Kidney tubule cell (primary cell): ENCODE measurements around the gene HTT-AS.
A peak's percentile ranks its signal among the peaks of the same experiment; 100 is the strongest.

Experiments
- DNase-seq: peaks from one replicate; pipeline ENCODE4 v3.0.0-alpha.2; 2018; ENCODE audit warnings: low spot score

The HTT-AS gene

GRCh38 chr4:3087115-3087797 lies 12.9 kb upstream of the HTT-AS start:
- no peak for DNase-seq

- no peak for DNase-seq
Measured at GRCh38 chr4:3085948-3086670, 11.8 kb upstream of the HTT-AS start.

GRCh38 chr4:3083732-3084131 lies 9.4 kb upstream of the HTT-AS start:
- DNase-seq = no peak

- DNase-seq = no peak
Measured at GRCh38 chr4:3082925-3083515, 8.7 kb upstream of the HTT-AS start.

GRCh38 chr4:3079694-3080123 lies 5.4 kb upstream of the HTT-AS start:
- no peak for DNase-seq

GRCh38 chr4:3077796-3078195 lies 3.5 kb upstream of the HTT-AS start:
- DNase-seq = no peak

GRCh38 chr4:3075652-3075981 lies 1.3 kb upstream of the HTT-AS start:
- DNase-seq = no peak

- DNase-seq = peak; percentile 74
Measured at GRCh38 chr4:3074846-3075651, 711 bp upstream of the HTT-AS start.

GRCh38 chr4:3073158-3074077 lies 920 bp downstream of the HTT-AS start:
- no peak for DNase-seq

GRCh38 chr4:3071811-3072210 lies 2.5 kb downstream of the HTT-AS start:
- no peak for DNase-seq

- peak; percentile 59 for DNase-seq
Measured at GRCh38 chr4:3070709-3071500, 3.4 kb downstream of the HTT-AS start.

GRCh38 chr4:3069661-3070199 lies 4.6 kb downstream of the HTT-AS start:
- no peak for DNase-seq

GRCh38 chr4:3067473-3068001 lies 6.8 kb downstream of the HTT-AS start:
- no peak for DNase-seq

GRCh38 chr4:3066836-3067400 lies 7.4 kb downstream of the HTT-AS start:
- DNase-seq = no peak

GRCh38 chr4:3065551-3065950 lies 8.8 kb downstream of the HTT-AS start:
- DNase-seq = no peak

- DNase-seq = no peak
Measured at GRCh38 chr4:3062471-3062870, 11.9 kb downstream of the HTT-AS start.

GRCh38 chr4:3060946-3061345 lies 13.4 kb downstream of the HTT-AS start:
- no peak for DNase-seq

GRCh38 chr4:3059943-3060342 lies 14.4 kb downstream of the HTT-AS start:
- DNase-seq = no peak

- no peak for DNase-seq
Measured at GRCh38 chr4:3054169-3054759, 20.1 kb downstream of the HTT-AS start.
